H54 (cell line): ENCODE measurements around the gene SRSF5.
A peak's percentile ranks its signal among the peaks of the same experiment; 100 is the strongest.
"Not testable (repeated sequence)": the region's sequence is repeated elsewhere in the genome, so short reads cannot be mapped to it uniquely, and the experiment has no call there.

Experiments
- DNase-seq: peaks from one replicate; pipeline ENCODE4 v3.0.0; 2011; ENCODE audit warnings: low spot score, mixed read lengths; ENCODE audit not compliant: insufficient read length
- FAIRE-seq: peaks from 3 replicates; lab custom pipeline; 2011; peaks lifted over from hg19 to GRCh38; lab: Jason Lieb, UNC
- POLR2A ChIP-seq: IDR thresholded peaks from 2 replicates; pipeline ENCODE4 v1.6.1; 2011; ENCODE audit warnings: low read depth, mild to moderate bottlenecking, low read length

The SRSF5 gene

GRCh38 chr14:69766984-69767368 is at the start of gene SRSF5:
Gene SRSF5, plus strand, starts transcription at chr14:69767142. Its CDS starts 1,015 bp downstream, at chr14:69768157.
- peak; percentile 97 for TF ChIP-seq POLR2A
- DNase-seq (peak; percentile 63), FAIRE-seq (peak; percentile 94)

- FAIRE-seq, result not testable (repeated sequence)
Observed at GRCh38 chr14:69718614-69719013, 48.3 kb upstream of the SRSF5 start.

DNA sequence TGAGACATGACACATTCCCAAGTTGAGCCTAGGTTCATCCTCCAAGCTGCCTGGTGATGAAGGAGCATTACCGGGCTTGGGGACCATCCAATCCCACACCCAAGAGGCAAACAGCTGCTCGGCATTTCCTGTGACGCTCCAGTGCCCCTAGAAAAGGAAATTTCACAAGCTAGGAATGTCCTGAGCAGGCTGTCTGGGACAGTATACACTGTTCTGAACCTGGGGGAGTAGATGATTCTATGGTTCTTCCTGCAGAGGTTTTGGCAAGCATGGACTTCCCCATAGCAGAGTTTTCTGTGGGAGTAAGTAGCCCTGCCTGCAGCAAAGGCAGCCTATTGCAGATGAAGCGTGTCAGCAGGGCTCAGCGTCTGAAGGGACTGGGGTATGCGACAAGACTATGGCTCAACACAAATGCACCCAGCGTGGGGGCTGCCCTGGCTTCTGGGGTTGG is 47.4 kb upstream of the SRSF5 start:
- TF ChIP-seq POLR2A, result no peak
- DNase-seq, result no peak
- FAIRE-seq, result no peak

More at GRCh38 chr14:69718614-69719013, 48.3 kb upstream of the SRSF5 start:
- DNase-seq, result not testable (repeated sequence)

DNA sequence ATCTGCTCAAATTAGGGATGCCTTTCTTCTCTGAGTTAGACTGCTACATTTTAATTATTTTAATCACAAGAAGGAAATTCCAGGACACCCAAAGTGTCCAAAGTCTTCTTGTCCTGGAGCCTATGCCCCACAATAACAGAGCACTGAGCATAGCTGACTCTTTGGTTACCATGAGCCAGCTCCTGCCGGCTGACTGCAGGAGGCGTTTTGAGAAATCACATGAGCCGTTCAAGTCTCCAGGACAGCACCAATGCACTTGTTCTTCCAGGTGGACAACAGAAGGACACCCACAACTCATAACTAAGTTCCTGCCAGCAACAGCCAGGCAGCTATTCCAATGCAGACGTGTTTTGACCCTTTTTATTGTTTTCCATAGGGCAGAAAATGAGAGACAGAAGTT is 46.0 kb upstream of the SRSF5 start:
- DNase-seq (no peak), FAIRE-seq (no peak)
- TF ChIP-seq POLR2A, result no peak

DNA sequence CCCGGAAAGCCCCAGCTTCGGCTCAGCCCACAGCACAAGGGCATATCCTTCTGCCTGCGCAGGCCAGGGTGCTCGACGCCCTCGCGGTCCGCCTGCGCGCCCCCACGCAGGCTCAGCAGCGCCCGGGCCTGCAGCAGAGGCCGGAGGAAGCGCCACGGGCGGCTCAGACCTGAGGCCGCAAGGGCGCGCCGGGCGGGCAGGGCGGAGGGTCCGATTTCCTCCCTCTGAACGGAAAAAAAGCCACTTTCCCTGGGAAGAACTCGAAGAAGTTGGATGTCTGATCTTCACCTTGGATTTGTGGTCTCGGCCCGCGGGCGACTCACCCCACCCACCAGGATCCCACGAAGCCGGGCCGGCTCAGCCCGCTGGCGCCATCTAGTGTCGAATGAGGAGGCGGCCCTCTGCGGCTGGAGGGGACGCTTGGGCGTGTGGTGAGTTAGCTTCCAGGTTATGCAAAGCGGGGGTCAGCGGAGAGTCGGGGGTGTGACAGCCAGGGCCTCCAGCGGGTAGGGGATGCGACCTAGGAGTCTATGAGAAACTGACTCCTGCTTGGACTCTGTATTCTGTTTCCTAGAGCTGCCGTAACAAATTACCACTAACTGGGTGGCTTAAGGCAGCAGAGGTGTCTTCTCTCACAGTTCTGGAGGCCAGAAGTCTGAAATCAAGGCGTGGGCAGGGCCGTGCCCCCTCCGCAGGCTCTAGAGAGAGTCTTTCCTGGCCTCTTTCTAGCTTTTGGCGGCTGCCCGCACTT is 40.0 kb upstream of the SRSF5 start:
- TF ChIP-seq POLR2A, result no peak
- FAIRE-seq (no peak), DNase-seq (peak; percentile 67)

DNA sequence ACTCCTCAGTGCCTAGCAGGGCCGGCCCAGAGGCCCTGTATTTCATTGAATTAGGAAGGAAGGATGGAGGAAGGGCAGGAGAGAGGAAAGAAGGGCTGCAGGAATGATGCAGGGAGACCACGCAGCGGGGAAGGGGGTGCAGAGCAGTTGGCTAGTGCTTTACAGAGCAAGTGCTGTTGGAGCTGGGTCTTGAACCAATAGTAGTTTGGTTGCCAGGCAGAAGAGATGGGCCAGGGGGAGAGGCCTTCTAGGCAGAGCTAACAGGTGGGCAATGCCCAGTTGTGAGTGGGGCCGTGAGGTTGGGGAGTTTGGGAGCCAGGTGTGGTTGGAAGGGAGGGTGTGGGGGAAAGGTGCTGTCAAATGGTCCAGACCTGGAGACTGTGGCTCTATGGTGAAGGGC is 39.1 kb upstream of the SRSF5 start:
- FAIRE-seq (no peak), DNase-seq (no peak)
- TF ChIP-seq POLR2A, result no peak

GRCh38 chr14:69731919-69732598 is 34.9 kb upstream of the SRSF5 start:
- not testable (repeated sequence) for FAIRE-seq, DNase-seq

DNA sequence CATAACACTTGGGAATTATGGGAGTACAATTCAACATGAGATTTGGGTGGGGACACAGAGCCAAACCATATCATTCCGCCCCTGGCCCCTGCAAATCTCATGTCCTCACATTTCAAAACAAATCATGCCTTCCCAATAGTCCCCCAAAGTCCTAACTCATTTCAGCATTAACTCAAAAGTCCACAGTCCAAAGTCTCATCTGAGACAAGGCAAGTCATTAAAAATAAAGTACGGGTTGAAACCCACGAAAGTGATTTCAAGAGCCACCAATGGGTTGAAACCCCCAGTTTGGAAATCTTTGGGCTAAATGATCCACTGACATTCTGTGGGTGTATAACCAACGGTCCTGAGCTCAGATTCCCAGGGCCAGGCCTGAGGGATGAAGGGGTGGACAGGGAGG is 30.5 kb upstream of the SRSF5 start:
- not testable (repeated sequence) for DNase-seq, FAIRE-seq

DNA sequence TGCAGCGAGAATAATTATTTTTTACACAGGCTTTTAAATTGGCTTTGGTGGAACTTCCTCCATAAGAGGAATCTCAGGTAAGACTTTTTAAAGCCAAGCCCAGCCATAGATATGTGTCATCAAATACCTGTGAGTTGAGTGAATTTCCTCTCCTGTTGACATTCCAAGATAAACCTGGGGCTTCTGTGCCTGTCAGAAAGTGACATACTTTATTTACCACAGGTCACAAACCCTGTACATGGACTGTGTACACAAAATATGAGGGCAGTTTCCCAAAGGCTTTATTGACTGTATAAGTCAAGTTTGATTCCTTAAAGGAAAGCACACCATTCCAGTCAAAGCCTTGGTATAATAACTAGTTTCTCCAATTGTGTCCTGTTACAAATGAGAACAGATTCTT is 25.9 kb upstream of the SRSF5 start:
- no peak for TF ChIP-seq POLR2A
- DNase-seq (no peak), FAIRE-seq (no peak)

DNA sequence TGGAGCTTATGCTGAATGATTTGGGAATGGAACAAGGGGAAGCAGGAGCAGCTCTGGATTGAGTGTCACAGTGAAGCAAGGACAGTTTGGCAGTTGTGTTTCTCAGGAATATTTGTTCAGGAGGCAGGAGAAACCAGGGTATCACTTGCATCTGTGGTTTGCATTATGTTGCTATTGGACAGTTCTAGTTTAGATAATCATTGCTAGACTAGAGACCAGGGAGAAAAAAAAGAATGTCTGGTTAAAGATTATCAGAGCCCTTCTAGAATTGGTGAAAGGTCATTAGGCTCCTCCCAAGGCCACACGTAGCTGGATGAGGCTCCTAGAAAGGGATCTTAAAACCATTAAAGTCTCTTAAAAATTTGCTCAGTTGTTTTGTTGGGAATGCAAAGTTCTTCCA is 17.0 kb upstream of the SRSF5 start:
- FAIRE-seq, result no peak

DNA sequence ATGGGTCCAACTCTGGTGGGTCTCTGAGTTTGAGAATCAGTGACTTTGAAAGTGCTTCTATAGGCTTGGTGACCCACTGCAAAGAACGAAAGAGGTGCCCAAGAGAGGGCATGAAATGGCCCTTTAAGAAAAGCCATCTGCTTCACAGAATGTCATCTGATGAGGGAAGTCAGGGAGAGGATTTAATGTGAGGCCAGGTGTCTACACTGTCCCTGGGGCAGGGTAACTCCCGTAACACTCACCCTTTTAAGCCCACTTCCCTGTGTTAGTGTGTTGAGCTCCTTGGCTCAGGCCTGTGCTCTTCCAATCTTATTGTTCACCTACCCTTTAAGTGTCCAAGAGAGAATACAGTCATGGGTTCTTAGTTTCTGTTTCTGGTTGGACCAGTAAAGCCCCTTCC is 16.4 kb upstream of the SRSF5 start:
- no peak for TF ChIP-seq POLR2A
- FAIRE-seq, result no peak
- no peak for DNase-seq

More for the DNA sequence above, 17.0 kb upstream of the SRSF5 start:
- DNase-seq, result no peak
- no peak for TF ChIP-seq POLR2A

GRCh38 chr14:69752773-69753172 is 14.2 kb upstream of the SRSF5 start:
- TF ChIP-seq POLR2A, result no peak
- DNase-seq (no peak), FAIRE-seq (no peak)

DNA sequence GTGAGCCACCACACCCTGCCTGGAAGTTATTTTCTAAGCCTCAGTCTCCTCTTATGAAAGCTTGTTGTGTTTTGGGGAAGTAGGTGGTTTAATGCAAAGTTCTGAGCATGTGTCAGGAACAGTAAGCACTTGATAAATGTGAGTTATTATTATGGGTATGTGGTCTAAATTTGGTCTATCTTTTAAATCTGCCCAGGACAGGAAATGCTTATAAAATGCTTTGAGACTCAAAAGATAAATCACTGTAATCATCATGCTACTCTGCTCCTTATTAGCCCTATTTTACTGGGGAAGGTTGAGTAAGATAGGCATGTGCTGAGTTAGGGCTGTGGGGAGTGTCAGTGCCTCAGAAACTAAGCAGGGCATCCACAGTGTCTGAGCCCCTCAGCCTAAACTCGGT is 13.1 kb upstream of the SRSF5 start:
- TF ChIP-seq POLR2A, result no peak
- DNase-seq (no peak), FAIRE-seq (no peak)

DNA sequence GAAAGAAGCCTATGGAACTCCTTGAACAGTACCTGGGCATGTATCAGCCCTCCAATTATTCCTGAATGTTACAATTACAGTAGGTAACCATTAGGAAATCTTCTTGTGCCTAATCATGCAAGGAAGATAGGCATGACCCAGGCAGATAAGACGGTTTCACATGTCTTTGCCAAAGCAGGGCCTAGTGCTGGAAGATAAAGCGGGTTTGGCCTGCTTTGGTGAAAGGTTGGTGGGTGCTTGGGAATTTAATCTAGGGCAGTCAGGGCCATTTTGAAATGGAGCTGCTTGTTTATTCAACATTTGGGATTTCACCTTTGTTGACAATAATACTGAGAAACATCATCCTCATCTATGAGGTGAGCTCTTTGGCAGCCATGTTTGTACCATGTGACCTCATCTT is 12.5 kb upstream of the SRSF5 start:
- no peak for TF ChIP-seq POLR2A
- DNase-seq, result no peak
- no peak for FAIRE-seq

DNA sequence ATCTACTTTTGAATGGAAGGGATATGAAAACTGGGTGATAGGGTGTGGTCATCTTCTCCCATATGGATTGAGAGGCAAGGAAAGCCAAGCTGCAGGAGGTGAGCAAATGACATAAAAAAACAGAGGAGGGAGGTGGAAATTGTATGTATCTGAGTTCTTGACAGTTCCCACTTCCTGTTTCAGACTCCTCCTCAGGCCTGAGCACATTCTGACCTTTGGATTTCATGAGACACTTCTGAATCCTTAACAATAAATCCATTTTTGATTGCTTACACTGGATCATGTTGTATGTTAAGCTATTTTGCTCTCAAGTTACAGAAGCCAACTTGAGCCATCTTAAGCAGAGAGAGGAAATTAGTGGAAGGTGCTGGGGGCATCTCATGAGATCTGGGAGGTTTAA is 11.6 kb upstream of the SRSF5 start:
- TF ChIP-seq POLR2A, result no peak
- FAIRE-seq, result no peak
- no peak for DNase-seq
